Measurements from ENCODE around the gene TRERF1.

GRCh38 chr6:42333612-42334011, 118.1 kb downstream of the TRERF1 start:
- TF ChIP-seq CTCF (IDR thresholded peaks at IDR 0.05) (no peak), POLR2A (IDR thresholded peaks at IDR 0.05) (no peak)

All from thyroid gland (tissue), 4 donors.